Measurements from ENCODE around the gene RASL11A. TPM values are rescaled to one million over a fixed set of nuclear protein-coding genes. Genes with fewer than 3 reads are reported as not detected.
"Not testable (repeated sequence)": the region's sequence is repeated elsewhere in the genome, so short reads cannot be mapped to it uniquely, and the experiment has no call there.

RASL11A gene, protein sequence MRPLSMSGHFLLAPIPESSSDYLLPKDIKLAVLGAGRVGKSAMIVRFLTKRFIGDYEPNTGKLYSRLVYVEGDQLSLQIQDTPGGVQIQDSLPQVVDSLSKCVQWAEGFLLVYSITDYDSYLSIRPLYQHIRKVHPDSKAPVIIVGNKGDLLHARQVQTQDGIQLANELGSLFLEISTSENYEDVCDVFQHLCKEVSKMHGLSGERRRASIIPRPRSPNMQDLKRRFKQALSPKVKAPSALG
- 24.7 TPM for total RNA-seq
- long read RNA-seq, partial matches to known transcripts: 1 of 2 reads
- long read RNA-seq, other reads (novel, unspliced or antisense): 0 of 2 reads

DNA sequence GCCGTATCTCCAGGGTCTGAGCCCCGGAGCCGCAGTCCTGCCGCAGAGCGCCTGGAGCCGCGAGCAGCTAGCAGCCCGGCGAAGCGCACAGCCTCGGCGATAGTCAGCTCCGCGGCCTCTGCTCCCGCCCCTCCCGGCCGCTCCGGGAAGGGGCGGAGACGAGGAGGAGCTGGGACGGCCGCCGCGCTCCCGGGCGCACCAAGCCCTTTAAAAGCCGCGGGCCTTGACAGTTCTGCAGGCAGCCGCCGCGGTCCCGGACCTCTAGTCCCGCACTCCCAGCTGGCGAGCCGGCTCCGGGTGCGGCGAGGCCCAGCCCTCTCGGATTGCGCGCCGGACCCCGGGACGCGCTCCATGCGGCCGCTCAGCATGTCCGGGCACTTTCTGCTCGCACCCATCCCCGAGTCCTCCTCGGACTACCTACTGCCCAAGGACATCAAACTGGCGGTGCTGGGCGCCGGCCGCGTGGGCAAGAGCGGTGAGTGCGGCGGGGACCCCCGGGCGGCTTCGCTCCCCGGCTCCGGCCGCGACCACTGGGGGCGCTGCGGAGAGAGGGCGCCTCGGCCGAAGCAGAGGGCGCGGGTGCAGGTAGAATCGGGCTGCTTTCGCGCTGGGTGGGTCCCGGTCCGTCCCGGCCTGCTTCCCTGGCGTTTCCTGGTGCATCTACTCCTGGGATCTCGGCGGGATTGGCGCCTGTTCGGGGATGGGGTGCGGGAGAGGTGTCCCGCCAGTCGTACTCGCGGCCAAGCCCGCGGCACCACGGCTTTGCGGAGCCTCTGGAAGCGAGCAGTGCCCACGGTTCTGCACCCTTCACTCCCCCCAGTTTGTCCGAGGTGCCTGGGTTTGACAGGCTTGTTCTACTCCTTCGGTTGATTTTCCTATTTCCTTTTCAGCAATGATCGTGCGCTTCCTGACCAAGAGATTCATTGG, at the start of gene RASL11A:
Gene RASL11A, plus strand, starts transcription at position 237 of the 927 bp plus-strand sequence. Its CDS starts 115 bp downstream, at position 352.
- peak; percentile 96 for DNase-seq (ENCODE audit: low spot score)

DNA sequence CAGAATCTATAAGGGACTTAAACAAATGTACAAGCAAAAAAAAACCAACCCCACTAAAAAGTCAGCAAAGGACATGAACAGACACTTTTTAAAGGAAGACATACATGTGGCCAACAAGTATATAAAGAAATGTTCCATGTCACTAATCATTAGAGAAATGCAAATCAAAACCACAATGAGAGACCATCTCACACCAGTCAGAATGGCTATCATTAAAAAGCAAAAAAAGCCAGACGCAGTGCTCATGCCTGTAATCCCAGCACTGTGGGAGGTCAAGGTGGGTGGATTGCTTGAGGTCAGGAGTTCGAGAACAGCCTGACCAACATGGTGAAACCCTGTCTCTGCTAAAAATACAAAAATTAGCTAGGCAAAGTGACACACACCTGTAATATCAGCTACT, 48.5 kb upstream of the RASL11A start:
- DNase-seq (ENCODE audit: low spot score): not testable (repeated sequence)

DNA sequence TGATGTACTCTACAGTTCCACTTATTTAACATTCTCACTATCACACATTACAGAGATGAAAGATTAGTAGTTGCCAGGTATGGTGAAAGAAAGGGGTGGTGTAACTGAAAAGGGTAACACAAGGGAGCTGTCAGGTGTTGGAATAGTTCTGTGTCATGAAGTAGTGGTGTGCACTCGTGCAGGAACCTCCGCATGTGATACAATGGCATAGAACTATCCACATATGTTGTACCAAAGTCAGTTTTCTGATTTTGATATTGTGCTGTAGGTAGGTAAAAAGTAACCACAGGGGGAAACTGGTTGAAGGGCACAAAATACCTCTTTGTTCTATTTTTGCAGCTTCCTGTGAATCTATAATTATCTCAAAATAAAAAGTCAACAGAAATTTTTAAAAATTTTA, 43.6 kb upstream of the RASL11A start:
- DNase-seq (ENCODE audit: low spot score): no peak

DNA sequence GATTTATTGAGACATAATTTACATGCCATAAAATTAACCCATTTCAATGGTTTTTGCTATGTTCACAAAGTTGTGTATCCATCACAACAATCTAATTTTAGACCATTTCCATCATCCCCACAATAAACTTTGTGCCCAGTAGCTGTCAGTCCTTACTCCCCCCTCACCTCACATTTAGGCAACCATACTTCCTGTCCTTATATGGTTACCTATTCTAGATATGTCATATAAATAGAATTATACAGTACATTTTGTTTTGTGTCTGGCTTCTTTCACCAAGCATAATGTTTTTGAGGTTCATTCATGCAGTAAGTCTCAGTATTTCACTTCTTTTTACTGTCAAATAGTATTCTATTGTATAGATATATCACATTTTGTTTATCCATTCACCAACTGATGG, 42.5 kb upstream of the RASL11A start:
- DNase-seq (ENCODE audit: low spot score): no peak

DNA sequence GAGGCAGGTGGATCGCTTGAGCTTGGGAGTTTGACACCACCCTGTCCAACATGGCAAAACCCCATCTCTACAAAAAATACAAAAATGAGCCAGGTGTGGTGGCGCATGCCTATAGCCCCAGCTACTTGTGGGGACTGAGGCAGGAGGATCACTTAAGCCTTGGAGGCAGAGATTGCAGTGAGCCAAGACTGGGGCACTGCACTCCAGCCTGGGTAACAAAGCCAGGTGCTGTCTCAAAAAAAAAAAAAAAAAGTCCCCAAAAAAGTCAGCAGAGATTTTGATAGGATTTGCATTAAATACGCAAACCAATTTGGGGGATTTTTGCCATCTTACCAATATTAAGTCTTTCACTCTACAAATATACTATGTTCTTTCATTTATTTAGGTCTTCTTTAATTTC, 41.0 kb upstream of the RASL11A start:
- no peak for DNase-seq (ENCODE audit: low spot score)

DNA sequence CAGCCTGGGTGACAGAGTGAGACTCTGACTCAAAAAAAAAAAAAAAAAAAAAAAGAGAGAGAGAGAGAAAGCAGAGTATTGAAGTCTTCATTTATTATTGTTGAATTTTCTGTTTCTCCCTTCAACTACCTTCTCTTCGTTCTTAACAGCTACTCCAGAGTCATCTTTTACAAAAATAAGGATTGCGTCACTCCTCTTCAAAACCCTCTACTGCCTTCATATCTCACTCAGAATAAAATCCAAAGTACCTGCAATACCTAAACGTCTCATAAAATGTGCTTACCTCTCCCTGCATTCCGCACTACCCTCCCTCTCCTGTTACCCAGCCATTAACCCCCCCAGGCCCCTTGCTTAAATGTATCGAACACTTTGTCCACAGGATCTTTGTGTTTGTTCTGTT, 36.7 kb upstream of the RASL11A start:
- DNase-seq (ENCODE audit: low spot score): no peak

DNA sequence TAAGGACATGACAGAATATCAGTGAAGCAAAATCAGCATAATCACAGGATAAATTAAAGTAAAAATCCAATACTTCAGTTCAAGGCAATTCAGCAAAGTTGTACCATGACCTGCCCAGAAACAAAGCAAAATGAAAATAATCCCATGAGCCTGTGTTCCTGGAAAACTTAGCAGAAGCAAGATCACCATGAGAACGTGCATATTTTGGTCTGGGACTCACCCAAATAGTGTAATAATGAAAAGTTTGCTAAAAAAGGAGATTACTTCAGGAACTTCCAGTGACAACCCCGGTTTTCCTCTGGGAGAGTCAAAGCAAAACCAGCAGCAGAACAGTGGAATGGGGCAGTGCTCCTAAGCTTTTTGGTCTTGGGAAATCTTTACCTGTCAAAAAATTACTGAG, 34.2 kb upstream of the RASL11A start:
- no peak for DNase-seq (ENCODE audit: low spot score)

DNA sequence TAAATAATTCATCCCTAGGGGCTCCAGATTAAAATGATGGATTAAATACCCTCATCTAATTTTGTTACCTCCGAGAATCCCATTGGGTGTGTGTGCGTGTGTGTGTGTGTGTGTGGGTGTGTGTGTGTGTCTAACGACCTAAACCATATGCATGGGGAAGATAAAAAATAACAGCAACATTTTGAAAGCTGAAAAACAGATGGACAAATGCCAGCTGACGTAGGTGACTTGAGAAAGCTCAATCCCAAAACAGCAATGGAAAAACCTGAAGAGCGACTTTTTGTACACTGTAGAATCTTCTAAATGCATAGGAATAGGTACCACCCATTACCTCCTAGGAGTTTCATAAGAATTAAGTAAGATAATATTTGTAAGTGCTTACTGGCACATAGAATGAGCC, 27.9 kb upstream of the RASL11A start:
- DNase-seq (ENCODE audit: low spot score): no peak

DNA sequence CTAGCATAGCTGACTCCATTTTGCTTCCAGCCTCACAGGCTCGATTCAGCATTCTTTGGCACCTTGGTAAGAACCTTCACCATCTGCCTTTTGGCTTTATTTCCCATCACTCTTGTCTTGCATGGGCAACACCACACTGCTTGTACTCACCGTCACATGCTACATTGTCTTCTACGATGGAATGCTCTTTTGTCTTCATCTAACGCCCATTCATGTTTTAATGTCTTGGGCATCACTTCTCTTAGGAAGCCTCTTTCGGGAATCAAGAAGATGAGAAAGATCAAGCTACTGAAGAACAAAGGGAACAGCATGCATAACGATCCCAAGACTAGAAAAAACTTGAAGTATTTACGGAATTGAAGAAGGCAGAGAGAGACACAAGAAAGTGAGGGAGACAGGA, 25.0 kb upstream of the RASL11A start:
- no peak for DNase-seq (ENCODE audit: low spot score)

DNA sequence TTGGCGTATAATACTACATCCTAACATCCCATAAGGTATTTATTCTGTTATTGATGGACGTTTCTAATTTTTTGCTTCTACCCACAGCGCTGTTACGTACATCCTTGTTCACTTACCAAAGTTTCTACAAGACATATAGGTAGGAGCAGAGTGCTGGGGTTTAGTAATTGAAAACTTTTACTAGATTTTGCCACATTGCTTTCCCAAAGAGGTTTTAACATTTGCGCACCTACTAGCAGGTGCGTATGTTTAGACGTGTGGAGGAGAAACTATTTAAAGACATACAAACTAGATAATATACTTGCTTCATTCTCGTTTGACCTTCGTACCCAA, 19.8 kb upstream of the RASL11A start:
- no peak for DNase-seq (ENCODE audit: low spot score)

DNA sequence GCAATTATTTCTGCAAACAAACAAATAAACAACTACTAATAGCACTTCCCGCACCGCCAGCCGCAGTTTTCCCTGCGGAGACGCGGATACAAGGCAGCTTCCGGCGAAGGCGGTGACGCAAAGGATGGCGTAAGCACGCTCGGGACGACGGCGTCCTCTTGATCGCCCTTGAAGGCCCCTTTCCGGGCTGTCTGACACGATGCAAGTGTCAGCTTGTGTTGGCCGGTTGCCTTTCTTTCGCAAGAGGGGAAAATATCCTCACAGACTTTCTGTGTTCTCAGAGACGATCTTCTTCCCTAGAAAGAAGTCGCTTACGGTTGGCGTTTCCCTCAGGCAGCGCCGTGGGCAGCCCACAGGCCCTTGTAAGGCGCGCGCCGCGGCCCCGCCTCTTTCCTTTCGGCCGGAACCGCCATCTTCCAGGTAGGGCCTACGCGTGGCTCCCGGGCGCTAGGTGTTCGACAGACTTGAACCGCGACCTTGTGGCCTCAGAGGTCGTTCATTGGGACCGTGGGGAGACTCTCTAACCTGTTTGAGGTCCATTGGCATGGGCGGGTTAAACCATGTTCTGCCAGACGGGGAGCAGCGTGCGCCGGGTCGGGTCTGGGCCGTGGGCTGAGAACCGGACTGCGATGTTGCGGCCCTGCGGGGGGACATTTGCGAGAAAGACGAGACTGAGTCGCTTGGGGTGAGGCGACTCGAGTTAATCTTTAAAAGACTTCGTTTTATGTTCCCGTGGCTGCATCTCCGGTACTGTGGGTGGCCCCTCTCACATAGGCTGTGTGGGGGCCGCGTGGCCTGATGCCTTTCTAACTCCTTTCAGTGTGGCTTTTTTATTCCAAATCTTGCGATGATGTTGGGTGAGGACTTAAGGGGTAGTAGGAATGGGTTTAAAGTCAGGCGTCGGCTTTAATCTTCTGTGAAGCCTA, 19.2 kb upstream of the RASL11A start, which contains the start of gene RPL21:
Gene RPL21, plus strand, starts transcription at position 393 of the 926 bp plus-strand sequence. CDS start 2,219 bp downstream, outside the sequence.
- peak; percentile 97 for DNase-seq (ENCODE audit: low spot score)

DNA sequence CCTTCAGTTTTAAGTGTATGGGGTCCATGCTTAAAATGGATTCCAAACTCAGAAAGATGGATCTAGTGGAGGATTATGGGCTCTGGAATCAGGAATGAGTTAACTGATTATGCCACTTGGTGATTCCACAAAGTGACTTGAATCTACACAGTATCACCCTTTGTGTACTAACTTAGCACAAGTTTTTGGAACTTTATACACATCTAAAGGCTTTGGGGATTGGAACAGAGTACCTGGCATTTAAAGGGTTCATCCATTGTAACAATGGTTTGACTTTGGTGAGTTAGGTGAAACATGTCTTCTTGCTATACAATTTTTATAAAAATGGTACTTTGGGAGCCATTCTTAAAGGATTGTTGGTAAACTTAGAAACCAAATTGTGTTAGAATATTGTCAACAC, 18.2 kb upstream of the RASL11A start:
- no peak for DNase-seq (ENCODE audit: low spot score)

DNA sequence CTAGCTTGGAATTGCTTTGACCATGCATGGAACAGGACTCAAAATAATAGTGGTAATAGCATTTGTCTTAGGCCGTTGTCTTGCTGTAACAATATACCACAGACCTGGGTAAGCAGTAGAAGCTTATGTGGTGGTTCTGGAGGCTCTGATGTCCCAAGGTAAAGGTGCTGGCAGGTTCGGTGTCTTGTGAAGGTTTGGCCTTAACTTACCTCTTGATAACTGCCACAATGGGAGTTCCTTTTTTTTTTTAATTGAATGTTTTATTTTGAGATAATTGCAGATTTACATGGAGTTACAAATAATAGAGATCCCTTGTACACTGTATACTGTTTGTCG, 13.4 kb upstream of the RASL11A start:
- DNase-seq (ENCODE audit: low spot score): no peak

DNA sequence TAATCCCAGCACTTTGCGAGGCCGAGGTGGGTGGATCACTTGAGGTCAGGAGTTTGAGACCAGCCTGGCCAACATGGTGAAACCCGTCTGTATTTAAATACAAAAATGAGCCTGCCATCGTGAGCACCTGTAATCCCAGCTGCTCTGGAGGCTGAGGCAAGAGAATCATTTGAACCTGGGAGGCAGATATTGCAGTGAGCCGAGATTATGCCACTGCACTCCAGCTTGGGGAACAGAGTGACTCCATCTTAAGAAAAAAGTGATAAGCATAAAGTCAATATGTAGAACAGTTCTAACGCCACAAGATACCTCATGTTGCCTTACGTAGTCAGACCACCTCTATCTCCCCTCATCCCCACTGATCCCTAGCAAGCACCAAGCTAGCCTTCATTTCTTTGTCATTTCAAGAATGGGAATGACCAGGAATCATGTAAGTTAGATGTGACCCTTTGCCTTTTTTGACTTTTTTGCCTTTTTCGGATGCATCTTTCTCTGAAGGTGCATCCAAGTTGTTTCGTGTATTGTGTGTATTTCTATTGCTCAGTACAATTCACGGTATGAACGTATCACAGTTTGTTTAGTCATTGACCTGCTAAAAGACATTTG, 12.9 kb upstream of the RASL11A start:
- DNase-seq (ENCODE audit: low spot score): no peak

DNA sequence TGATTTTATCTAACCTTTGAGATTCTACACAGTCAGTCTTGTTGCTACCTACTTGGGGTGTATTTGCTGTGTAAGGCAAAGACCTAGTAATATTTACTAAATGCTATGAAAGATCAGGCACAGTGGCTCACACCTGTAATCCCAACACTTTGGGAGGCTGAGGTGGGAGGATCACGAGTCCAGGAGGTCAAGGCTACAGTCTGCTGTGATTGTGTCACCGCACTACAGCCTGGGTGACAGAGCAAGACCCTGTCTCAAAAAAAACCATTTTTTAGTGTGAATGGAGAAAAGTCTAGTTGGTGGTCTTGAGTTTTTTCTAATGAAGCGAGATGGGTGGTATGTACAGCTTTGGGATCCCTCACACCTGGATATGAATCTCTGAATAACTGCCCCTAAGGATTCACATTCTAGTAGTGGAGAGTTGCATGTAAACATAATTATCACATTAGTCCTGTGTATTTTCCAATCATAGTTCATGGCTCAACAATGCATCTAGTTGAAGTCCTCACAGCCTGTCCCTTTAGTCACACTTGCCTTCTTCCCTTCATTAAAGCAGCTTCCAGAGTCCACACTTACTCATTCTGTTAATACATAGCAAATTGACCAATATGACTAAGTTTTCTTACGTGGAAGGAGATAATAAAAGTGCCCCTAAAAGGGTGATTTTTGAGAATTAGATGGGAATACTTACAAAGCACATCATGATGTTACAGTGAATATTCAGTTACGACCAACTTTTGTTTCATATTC, 11.8 kb upstream of the RASL11A start:
- DNase-seq (ENCODE audit: low spot score): no peak

DNA sequence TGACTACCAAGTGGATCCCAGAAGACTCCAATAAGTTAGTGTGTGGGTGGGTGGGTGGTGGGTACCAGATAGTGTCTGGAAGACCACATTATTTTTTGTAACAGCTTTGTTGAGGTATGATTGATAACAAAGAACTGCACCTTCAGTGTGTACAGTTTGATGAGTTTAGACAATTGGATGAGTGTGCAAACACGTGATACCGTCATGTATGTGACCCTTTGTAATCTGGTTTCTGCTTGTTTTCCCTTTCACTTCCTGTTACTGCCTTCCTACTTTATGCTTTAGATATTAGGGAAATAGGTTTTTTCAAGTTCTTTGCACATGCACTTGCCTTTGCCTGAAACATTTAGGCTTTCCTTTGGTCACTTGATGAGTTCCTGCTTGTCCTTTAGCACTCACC, 10.8 kb upstream of the RASL11A start:
- no peak for DNase-seq (ENCODE audit: low spot score)

DNA sequence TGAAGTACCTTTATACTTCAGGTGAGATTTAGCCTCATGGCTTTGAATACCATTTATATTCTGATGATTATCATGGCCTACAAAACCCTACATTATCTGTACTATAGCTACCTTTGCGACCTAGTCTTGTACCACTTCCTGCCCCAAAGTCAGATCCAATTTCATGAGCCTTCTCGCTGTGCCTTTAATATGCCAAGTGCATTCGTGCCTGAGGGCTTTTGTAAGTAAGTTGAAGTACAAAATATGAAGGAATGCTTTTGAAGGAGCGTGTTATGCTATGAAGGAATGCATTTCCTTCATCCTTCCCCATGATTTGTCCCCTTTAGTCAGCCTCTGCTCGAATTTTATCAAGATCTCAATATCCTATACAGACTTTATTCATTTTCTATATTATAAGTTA, 9.2 kb upstream of the RASL11A start:
- no peak for DNase-seq (ENCODE audit: low spot score)

DNA sequence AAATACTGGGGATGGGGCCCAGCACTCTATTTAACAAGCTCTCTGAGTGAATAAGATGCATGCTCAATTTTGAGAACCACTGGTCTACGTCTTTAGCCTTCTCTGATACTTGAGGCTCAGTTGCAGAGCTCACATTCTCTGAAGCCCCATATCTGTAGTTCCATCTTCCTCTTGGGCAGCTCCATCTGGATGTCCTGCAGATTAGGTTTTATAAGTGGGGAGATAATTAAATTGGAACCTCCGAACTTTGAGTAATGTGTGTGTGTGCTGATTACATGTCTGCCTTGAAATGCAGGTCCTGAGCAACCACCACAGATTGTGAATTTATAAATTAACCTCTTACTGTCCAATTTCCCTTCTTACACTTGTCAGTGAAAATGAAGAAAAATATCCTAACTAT, 7.2 kb upstream of the RASL11A start:
- no peak for DNase-seq (ENCODE audit: low spot score)

DNA sequence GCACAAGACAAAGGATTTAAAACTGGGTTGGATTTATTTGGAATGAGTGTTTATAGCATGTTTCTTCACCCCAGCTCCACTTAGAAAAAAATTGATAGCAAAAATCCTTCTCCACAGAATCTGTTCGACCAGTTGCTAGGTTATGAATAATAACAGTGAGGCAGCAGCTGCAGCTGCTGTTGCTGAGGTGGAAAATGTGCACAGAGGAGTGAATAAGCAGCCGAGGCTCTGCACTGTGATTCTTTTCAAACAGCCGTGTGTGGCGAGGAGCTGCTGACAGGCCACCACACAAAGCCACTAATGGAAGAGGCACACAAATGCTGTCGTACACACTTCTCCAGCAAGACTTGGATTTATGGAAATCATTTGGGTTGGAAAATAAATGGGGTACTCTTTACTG, 6.4 kb upstream of the RASL11A start:
- no peak for DNase-seq (ENCODE audit: low spot score)

DNA sequence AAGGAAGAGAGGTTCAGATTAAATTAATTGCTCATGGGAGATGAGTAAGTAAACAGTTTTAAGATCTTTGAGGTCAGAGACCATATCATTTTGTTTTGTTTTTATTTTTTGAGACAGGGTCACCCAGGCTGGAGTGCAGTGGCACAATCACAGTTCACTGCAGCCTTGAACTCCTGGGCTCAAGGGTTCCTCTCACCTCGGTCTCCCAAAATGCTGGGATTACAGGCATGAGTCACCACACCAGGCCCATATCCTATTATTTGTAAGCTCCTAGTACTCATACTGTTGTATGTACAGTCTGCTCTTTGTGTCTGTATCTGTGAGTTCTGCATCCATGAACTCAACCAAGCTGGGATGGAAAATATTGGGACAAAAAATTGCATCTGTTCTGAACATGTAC, 6.0 kb upstream of the RASL11A start:
- no peak for DNase-seq (ENCODE audit: low spot score)

All from mesenteric fat pad (tissue), 1 donor.